ENCODE measurements around the gene NFIA. TPM values are rescaled to one million over a fixed set of nuclear protein-coding genes. Genes with fewer than 3 reads are reported as not detected.

NFIA gene
- total and polyA plus RNA-seq, 9 of the 15 experiments (the other 6 are each of a cell fraction or from before 2014, with no cell fraction given): 5.3 to 24.9 (median 9.8) TPM

- ATAC-seq (no peak), DNase-seq (ENCODE audit: extremely low read depth in 1 of 4, low spot score in 3 of 4) (no peak), FAIRE-seq (no peak)
- no peaks in the 10 kb centered on the region for H3K79me2 ChIP-seq (ENCODE audit: control insufficient read depth, insufficient read depth, low read length)
- H3K27ac ChIP-seq (ENCODE audit: extremely low read depth, low read depth, low read length): no peak overlapping the region
- H3K9me1 ChIP-seq (ENCODE audit: control insufficient read depth, insufficient read depth, low read length): no peaks in the 10 kb centered on the region
- POLR2A ChIA-PET: interaction anchor here (0.6 to 1.0 kb wide), 3 partner anchors 56 to 503 kb away, joined by 3 read pairs; no protein-coding TSS in a partner anchor
- H3K36me3 ChIP-seq (ENCODE audit: control insufficient read depth, insufficient read depth, low read length): no peaks in the 10 kb centered on the region
- no peak overlapping the region for H3K9ac ChIP-seq (ENCODE audit: insufficient read depth in 1 of 2, low read depth in 2 of 2, low read length in 2 of 2)
- 0 out of 2 replicates have a peak overlapping the region, but pooled peaks have one; percentile 9 for H3K4me2 ChIP-seq (ENCODE audit: insufficient read depth, low read length)
- H3K9me3 ChIP-seq (replicated peaks; ENCODE audit: control insufficient read depth, insufficient read depth, low read depth, low read length): no peaks in the 10 kb centered on the region
- CTCF ChIA-PET (ENCODE audit: low intra/inter-chr PET ratio): no interaction called here
- BruUV-seq (replicated peaks): no TSS peak
- H4K20me1 ChIP-seq (replicated peaks; ENCODE audit: control insufficient read depth, insufficient read depth, low read length): no peaks in the 10 kb centered on the region
- no peak overlapping the region for H2AFZ ChIP-seq (ENCODE audit: low read depth, low read length)
- no peak overlapping the region for H3K4me3 ChIP-seq
- H3K27me3 ChIP-seq (ENCODE audit: control insufficient read depth in 2 of 2, insufficient read depth in 2 of 2, low read length in 2 of 2): peaks cover 15 to 29% of the 10 kb centered on the region in 2 experiments; a peak in 4 of 5 replicates
- no peaks in the 10 kb centered on the region for H3K4me1 ChIP-seq (replicated peaks in 1 of 2; ENCODE audit: control insufficient read depth in 2 of 2, insufficient read depth in 2 of 2, low read length in 2 of 2)
- intact Hi-C loops (cut with micrococcal nuclease): no loop called here
- 3% methylated on average over 7 of the region's 7 CpGs for WGBS (ENCODE audit: insufficient coverage, low coverage, missing lambda C conversion rate)
- in situ Hi-C loops (cut with MboI): no loop called here
- TF ChIP-seq ZNF311 (CRISPR knock-in tag; IDR thresholded peaks at IDR 0.05): no peak
- TF ChIP-seq KLF6 (CRISPR knock-in tag; IDR thresholded peaks at IDR 0.05; ENCODE audit: borderline replicate concordance): no peak
- peak; percentile 60 for TF ChIP-seq ZNF316 (IDR thresholded peaks at IDR 0.05)
- 0 out of 2 replicates have a peak, but pooled peaks have one; percentile 3 for TF ChIP-seq NFE2 (IDR thresholded peaks at IDR 0.05; ENCODE audit: low read depth)
- no peak for TF ChIP-seq TAF1 (IDR thresholded peaks at IDR 0.05; ENCODE audit: control insufficient read depth, extremely low read depth, insufficient read depth, low read length, severe bottlenecking)
- 0 out of 2 replicates have a peak, but pooled peaks have one; percentile 49 for TF ChIP-seq ZNF766 (CRISPR knock-in tag; conservative IDR thresholded peaks at IDR 0.05)
- TF ChIP-seq C11orf30 (IDR thresholded peaks at IDR 0.05; ENCODE audit: low read depth): peak; percentile 75
- TF ChIP-seq MAFG (tag; conservative IDR thresholded peaks at IDR 0.05): peak; percentile 73
Observed at GRCh38 chr1:61482170-61482734, 399.9 kb downstream of the NFIA start.
